Transverse colon (tissue), 3 donors: Measurements from ENCODE around the gene POC1A.

Source experiments
- EP300 ChIP-seq: sonication (generic); formaldehyde crosslinking; IDR thresholded peaks from one replicate; pipeline ENCODE4 v1.6.1; 2017; ENCODE audit warnings: antibody characterized with exemption, low read depth
- POLR2A ChIP-seq: fragments of 450-650 bp; IDR thresholded peaks from one replicate; pipeline ENCODE4 v1.6.1; 2016; ENCODE audit warnings: antibody characterized with exemption, mild to moderate bottlenecking, moderate library complexity
- TF ChIP-seq, protein P1 (sequence below), 5 experiments: fragments of 200-600 bp in 3 of 5; fragments of 450-650 bp in 2 of 5; sonication (generic) in 3 of 5; IDR thresholded peaks; 1 replicate in 2 of 5; 2 replicates in 3 of 5; pipeline ENCODE4 v1.5.1; 2016 to 2017; ENCODE audit warnings: antibody characterized with exemption in 5 of 5, inconsistent platforms in 3 of 5, mild to moderate bottlenecking in 2 of 5, moderate library complexity in 1 of 5

DNA sequence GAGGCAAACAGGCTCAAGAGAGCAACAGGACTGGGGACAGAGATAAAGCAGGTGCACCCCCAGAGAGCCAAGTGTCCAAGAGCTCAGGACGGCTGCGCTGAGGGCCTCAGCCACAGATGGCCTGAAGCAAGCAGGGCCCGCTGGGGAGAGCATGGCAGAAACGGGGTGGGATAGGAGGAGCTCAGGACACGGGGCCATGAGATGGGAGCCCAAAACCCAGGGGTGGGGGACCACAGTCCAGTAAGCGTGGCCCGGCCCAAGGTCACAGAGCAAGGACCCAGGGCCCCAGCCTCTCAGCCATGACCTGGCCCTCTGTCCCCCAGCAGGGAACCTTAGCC lies 107.4 kb downstream of the POC1A start:
- TF ChIP-seq, protein P1, sequence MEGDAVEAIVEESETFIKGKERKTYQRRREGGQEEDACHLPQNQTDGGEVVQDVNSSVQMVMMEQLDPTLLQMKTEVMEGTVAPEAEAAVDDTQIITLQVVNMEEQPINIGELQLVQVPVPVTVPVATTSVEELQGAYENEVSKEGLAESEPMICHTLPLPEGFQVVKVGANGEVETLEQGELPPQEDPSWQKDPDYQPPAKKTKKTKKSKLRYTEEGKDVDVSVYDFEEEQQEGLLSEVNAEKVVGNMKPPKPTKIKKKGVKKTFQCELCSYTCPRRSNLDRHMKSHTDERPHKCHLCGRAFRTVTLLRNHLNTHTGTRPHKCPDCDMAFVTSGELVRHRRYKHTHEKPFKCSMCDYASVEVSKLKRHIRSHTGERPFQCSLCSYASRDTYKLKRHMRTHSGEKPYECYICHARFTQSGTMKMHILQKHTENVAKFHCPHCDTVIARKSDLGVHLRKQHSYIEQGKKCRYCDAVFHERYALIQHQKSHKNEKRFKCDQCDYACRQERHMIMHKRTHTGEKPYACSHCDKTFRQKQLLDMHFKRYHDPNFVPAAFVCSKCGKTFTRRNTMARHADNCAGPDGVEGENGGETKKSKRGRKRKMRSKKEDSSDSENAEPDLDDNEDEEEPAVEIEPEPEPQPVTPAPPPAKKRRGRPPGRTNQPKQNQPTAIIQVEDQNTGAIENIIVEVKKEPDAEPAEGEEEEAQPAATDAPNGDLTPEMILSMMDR (IDR thresholded peaks at IDR 0.05) = no peak
- TF ChIP-seq POLR2A (no peak), EP300 (no peak)
